OCI-LY7 (cell line): Measurements from ENCODE around the gene SLIT3.

ENCODE experiments used
- EZH2phosphoT487 ChIP-seq: fragments of 200-600 bp; sonication (generic); IDR thresholded peaks from 2 replicates; pipeline ENCODE4 v1.6.1; 2018; ENCODE audit warnings: low read depth, borderline replicate concordance, mild to moderate bottlenecking, mixed run types, antibody characterized with exemption, low read length, moderate library complexity, mixed read lengths
- TF ChIP-seq, protein P1 (sequence below): fragments of 200-600 bp; sonication (generic); conservative IDR thresholded peaks from 2 replicates; pipeline ENCODE4 v1.5.1; 2014; ENCODE audit warnings: mild to moderate bottlenecking, antibody characterized with exemption, low read length, moderate library complexity, mixed read lengths

DNA sequence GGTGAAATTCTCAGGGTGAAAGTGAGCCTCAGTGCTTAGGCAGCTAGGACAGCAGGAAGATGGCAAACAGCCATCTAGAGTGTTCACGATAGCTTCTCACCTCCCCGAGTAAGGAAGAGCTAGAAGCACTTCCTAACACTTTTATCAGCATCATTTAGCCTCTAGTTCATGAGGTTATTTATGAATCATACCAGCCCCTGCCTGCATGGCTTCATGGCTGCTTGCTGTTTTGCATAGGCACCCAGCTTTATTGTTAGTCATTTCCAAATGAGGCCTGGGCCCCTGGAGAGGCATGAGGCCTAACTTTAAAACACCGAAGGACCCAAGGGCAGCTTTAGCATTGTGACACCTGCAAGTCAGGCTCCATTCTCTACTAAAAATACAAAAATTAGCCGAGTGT is 586.9 kb downstream of the SLIT3 start:
- TF ChIP-seq, protein P1, sequence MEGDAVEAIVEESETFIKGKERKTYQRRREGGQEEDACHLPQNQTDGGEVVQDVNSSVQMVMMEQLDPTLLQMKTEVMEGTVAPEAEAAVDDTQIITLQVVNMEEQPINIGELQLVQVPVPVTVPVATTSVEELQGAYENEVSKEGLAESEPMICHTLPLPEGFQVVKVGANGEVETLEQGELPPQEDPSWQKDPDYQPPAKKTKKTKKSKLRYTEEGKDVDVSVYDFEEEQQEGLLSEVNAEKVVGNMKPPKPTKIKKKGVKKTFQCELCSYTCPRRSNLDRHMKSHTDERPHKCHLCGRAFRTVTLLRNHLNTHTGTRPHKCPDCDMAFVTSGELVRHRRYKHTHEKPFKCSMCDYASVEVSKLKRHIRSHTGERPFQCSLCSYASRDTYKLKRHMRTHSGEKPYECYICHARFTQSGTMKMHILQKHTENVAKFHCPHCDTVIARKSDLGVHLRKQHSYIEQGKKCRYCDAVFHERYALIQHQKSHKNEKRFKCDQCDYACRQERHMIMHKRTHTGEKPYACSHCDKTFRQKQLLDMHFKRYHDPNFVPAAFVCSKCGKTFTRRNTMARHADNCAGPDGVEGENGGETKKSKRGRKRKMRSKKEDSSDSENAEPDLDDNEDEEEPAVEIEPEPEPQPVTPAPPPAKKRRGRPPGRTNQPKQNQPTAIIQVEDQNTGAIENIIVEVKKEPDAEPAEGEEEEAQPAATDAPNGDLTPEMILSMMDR = no peak
- TF ChIP-seq EZH2phosphoT487 = no peak
